HepG2 (cell line): ENCODE results near the gene HACD1. TPM values are rescaled to one million over a fixed set of nuclear protein-coding genes. Genes with fewer than 3 reads are reported as not detected.
A peak's percentile ranks its signal among the peaks of the same experiment; 100 is the strongest.

Source experiments
- ATAC-seq: fragments of 200-7000 bp; cut with Tn5 transposase; 3 replicates; pipeline ENCODE4 v1.9.1; 2020; ENCODE audit warnings: mild to moderate bottlenecking, moderate library complexity
- BruUV-seq: library from RNA; stranded (reverse); fragments of 400-500 nt; replicated peaks from 2 replicates; lab custom pipeline; 2021; lab: Mats Ljungman, UMichigan
- CTCF ChIA-PET: fragments of 300-600 bp; formaldehyde crosslinking; extraction: SDS; loops from one replicate; lab custom pipeline; 2021; ENCODE audit warnings: low total read pairs, inconsistent platforms, low intra/inter-chr PET ratio; lab: Yijun Ruan, JAX
- POLR2A ChIA-PET: fragments of 350-600 bp; sonication (Branson Sonifier 250); formaldehyde crosslinking; loops from one replicate; lab custom pipeline; 2020; ENCODE audit warnings: antibody characterized with exemption, inconsistent platforms; lab: Yijun Ruan, JAX
- DNase-seq: peaks from one replicate; pipeline ENCODE4 v3.0.0-alpha.2; 2015; ENCODE audit warnings: low spot score
- FAIRE-seq: peaks from 3 replicates; lab custom pipeline; 2011; peaks lifted over from hg19 to GRCh38; lab: Jason Lieb, UNC
- H2AFZ ChIP-seq: one replicate; pipeline ENCODE4 v1.6.1; 2011; ENCODE audit warnings: low read length, inconsistent platforms
- H3K27ac ChIP-seq: fragments of 300-600 bp; 3 replicates; pipeline ENCODE4 v1.8.0; 2011; ENCODE audit warnings: mixed run types, mild to moderate bottlenecking, mixed read lengths, low read length, inconsistent platforms; ENCODE audit not compliant: insufficient read depth; ENCODE audit errors: extremely low read length
- H3K27me3 ChIP-seq, 2 experiments: fragments of 200-600 bp in 1 of 2; 2 replicates in 1 of 2; 3 replicates in 1 of 2; pipeline versions ENCODE4 v1.6.0 to v1.8.0; 2011; ENCODE audit warnings: low read length in 2 of 2, mild to moderate bottlenecking in 2 of 2, moderate library complexity in 2 of 2, inconsistent platforms in 1 of 2; ENCODE audit not compliant: insufficient read depth in 2 of 2, control insufficient read depth in 1 of 2
- H3K36me3 ChIP-seq, 2 experiments: fragments of 200-600 bp in 1 of 2; replicated peaks in 1 of 2; 2 replicates in 1 of 2; 3 replicates in 1 of 2; pipeline versions ENCODE4 v1.5.1 to v1.8.0; 2011; ENCODE audit warnings: low read length in 2 of 2, inconsistent platforms in 1 of 2; ENCODE audit not compliant: insufficient read depth in 2 of 2, control insufficient read depth in 1 of 2
- H3K4me1 ChIP-seq: 2 replicates; pipeline ENCODE4 v1.5.1; 2012; ENCODE audit warnings: low read length, inconsistent platforms; ENCODE audit not compliant: insufficient read depth
- H3K4me2 ChIP-seq: 2 replicates; pipeline ENCODE4 v1.6.0; 2011; ENCODE audit warnings: low read depth, low read length, inconsistent platforms
- H3K4me3 ChIP-seq, 3 experiments: fragments of 200-600 bp in 1 of 3; sonication (generic), shearing (Covaris generic) in 1 of 3; replicated peaks in 1 of 3; 2 replicates each; pipeline ENCODE4 v1.5.1; 2011 to 2016; ENCODE audit warnings: low read length in 3 of 3, inconsistent platforms in 2 of 3, low read depth in 2 of 3, mild to moderate bottlenecking in 2 of 3, control low read depth in 1 of 3, mixed read lengths in 1 of 3; ENCODE audit not compliant: insufficient read depth in 1 of 3
- H3K79me2 ChIP-seq: one replicate; pipeline ENCODE4 v1.6.1; 2011; ENCODE audit warnings: low read length, inconsistent platforms; ENCODE audit not compliant: insufficient read depth
- H3K9ac ChIP-seq: 2 replicates; pipeline ENCODE4 v1.6.0; 2011; ENCODE audit warnings: mild to moderate bottlenecking, low read depth, low read length, inconsistent platforms; ENCODE audit not compliant: insufficient read depth
- H3K9me3 ChIP-seq: 2 replicates; pipeline ENCODE4 v1.5.1; 2012; ENCODE audit warnings: mild to moderate bottlenecking, low read length
- H4K20me1 ChIP-seq: 2 replicates; pipeline ENCODE4 v1.6.0; 2011; ENCODE audit warnings: inconsistent platforms, mild to moderate bottlenecking, low read length, moderate library complexity; ENCODE audit not compliant: insufficient read depth
- ATRX ChIP-seq: sonication (generic); formaldehyde crosslinking; IDR thresholded peaks from 2 replicates; pipeline ENCODE4 v1.4.0; 2020; ENCODE audit warnings: missing genetic modification reagents, borderline replicate concordance
- CBX1 ChIP-seq: IDR thresholded peaks from one replicate; pipeline ENCODE4 v1.6.1; 2016; ENCODE audit warnings: antibody characterized with exemption, low read depth
- CHD2 ChIP-seq: IDR thresholded peaks from 2 replicates; pipeline ENCODE4 v1.6.1; 2011; ENCODE audit warnings: low read depth, low read length, improper control_type of control experiment
- GATAD2A ChIP-seq: IDR thresholded peaks from 2 replicates; pipeline ENCODE4 v1.6.1; 2016
- MAF1 ChIP-seq: sonication (generic); formaldehyde crosslinking; IDR thresholded peaks from 2 replicates; pipeline ENCODE4 v1.5.0; 2020; ENCODE audit warnings: missing genetic modification reagents, borderline replicate concordance
- NKX3-1 ChIP-seq: sonication (generic); formaldehyde crosslinking; IDR thresholded peaks from 2 replicates; pipeline ENCODE4 v1.5.0; 2020; ENCODE audit warnings: missing genetic modification reagents
- NR2F2 ChIP-seq: IDR thresholded peaks from 2 replicates; pipeline ENCODE4 v1.6.1; 2012; ENCODE audit warnings: low read depth, inconsistent platforms, borderline replicate concordance
- TEAD3 ChIP-seq: optimal IDR thresholded peaks from 2 replicates; pipeline ENCODE3; 2016; ENCODE audit warnings: borderline replicate concordance
- YEATS4 ChIP-seq: sonication (generic); formaldehyde crosslinking; IDR thresholded peaks from 2 replicates; pipeline ENCODE4 v1.4.0; 2020; ENCODE audit warnings: missing genetic modification reagents, borderline replicate concordance
- ZNF564 ChIP-seq: sonication (generic); formaldehyde crosslinking; IDR thresholded peaks from 2 replicates; pipeline ENCODE4 v1.8.1; 2023; ENCODE audit warnings: mild to moderate bottlenecking, missing genetic modification reagents
- ZNF670 ChIP-seq: sonication (generic); formaldehyde crosslinking; IDR thresholded peaks from 2 replicates; pipeline ENCODE4 v1.8.0; 2022; ENCODE audit warnings: mild to moderate bottlenecking, missing genetic modification reagents, borderline replicate concordance
- ZNF674 ChIP-seq: sonication (generic); formaldehyde crosslinking; IDR thresholded peaks from 2 replicates; pipeline ENCODE4 v1.5.0; 2020; ENCODE audit warnings: low read depth, mild to moderate bottlenecking, missing genetic modification reagents
- WGBS: methylation state at CpG from one replicate; pipeline ENCODE4 v1.1.6; 2017; ENCODE audit warnings: low lambda C conversion rate; 5-methylcytosine and 5-hydroxymethylcytosine counted together
- in situ Hi-C: cut with HindIII; loops from 2 replicates; pipeline ENCODE4 v1.10.0; 2017; ENCODE audit warnings: low pct_unique_long_range_greater_than_20kb; ENCODE audit not compliant: extremely low pct_ligation_motif_present
- intact Hi-C: fragments of 100-400 bp; cut with micrococcal nuclease; formaldehyde crosslinking; loops from one replicate; pipeline ENCODE4 v1.10.0; 2022; ENCODE audit not compliant: unreplicated experiment
- polyA plus RNA-seq, 8 experiments: library from polyadenylated mRNA; depleted of rRNA in 3 of 8; stranded (reverse) in 7 of 8; unstranded in 1 of 8; fragments of >200 nt; fragmentation: Illumina TruSeq in 4 of 8; extraction: Trizol in 4 of 8; gene quantifications; 2 replicates each; pipeline versions ENCODE4 v1.2.1 to v1.2.3, GENCODE V29; 2011 to 2016; ENCODE audit warnings: low read depth in 4 of 8, missing spikeins in 1 of 8, mixed read lengths in 1 of 8; ENCODE audit not compliant: insufficient read depth in 1 of 8
- total RNA-seq, 5 experiments: library from RNA; depleted of rRNA; stranded (reverse); fragments of >200 nt; fragmentation: Illumina TruSeq; extraction: Trizol; gene quantifications; 2 replicates each; pipeline ENCODE4 v1.2.3, GENCODE V29; 2016; ENCODE audit warnings: low read depth in 1 of 5
- TF ChIP-seq, protein P1 (sequence below): sonication (generic); formaldehyde crosslinking; IDR thresholded peaks from 2 replicates; pipeline ENCODE4 v1.5.1; 2020; ENCODE audit warnings: mild to moderate bottlenecking, missing genetic modification reagents, borderline replicate concordance
- TF ChIP-seq, protein P2 (sequence below): sonication (generic); formaldehyde crosslinking; IDR thresholded peaks from 2 replicates; pipeline ENCODE4 v1.4.0; 2020; ENCODE audit warnings: low read depth, mild to moderate bottlenecking, missing genetic modification reagents
- TF ChIP-seq, protein P3 (sequence below): sonication (generic); formaldehyde crosslinking; IDR thresholded peaks from 2 replicates; pipeline ENCODE4 v1.4.0; 2020; ENCODE audit warnings: mild to moderate bottlenecking, missing genetic modification reagents

HACD1 gene
- total and polyA plus RNA-seq, 2 of the 13 experiments (the other 11 are each of a cell fraction or from before 2014, with no cell fraction given), result 43.4 to 47.6 TPM

DNA sequence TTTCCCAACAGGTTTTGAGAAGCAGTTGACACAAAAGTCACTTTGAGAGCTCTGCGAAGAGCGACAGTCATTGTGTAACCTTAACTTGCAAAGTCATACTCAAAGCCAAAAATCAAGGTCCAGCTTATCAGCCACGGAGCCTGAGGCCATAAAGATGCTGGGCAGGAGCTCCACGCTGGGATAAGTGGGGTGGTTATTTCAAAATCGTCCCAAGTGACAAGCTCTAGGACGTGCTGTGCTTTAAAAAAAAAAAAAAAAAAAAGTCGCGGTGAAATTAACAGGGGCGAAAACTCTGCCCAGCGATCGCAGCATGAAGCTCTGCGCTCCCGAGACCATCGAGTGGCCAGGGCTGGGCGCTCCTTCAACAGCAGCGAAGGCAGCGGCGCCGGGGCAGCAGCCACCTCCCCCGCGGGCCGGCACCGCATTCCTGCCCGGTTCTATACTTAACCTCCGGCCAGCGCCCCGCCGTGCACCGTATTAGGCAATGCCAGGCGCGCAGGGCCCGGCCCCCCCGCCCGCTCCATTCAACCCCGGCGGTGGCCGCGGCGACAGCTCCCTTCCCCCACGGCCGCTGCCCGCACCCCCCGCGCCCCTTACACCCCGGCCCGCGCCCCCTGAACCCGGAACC is 657 bp downstream of the HACD1 start:
- H3K4me1 ChIP-seq, result peaks cover 11% of the 10 kb centered on the region; the same call in 1 of the 2 replicates
- ATAC-seq (peak; percentile 85), DNase-seq (peak; percentile 64), FAIRE-seq (peak; percentile 30)
- H4K20me1 ChIP-seq, result no peaks in the 10 kb centered on the region
- peak overlapping the region; percentile 100 for H3K4me2 ChIP-seq
- ChIA-PET POLR2A (interaction anchor here (1.1 to 3.8 kb wide), 6 partner anchors 10 to 117 kb away, joined by 3 to 71 read pairs (median 10); partner anchors contain the start of gene STAM), CTCF (no interaction called here)
- H2AFZ ChIP-seq, result peak overlapping the region; percentile 54
- peak overlapping the region; percentile 69 to 84 (median 79) for H3K4me3 ChIP-seq
- peak overlapping the region; percentile 97 for H3K27ac ChIP-seq
- 0 out of 5 replicates have a peak, but pooled peaks cover 0 to 3% of the 10 kb centered on the region in 2 experiments for H3K36me3 ChIP-seq
- H3K9me3 ChIP-seq, result no peaks in the 10 kb centered on the region
- H3K9ac ChIP-seq, result peak overlapping the region; percentile 91
- H3K27me3 ChIP-seq, result peaks cover 0 to 3% of the 10 kb centered on the region in 2 experiments; a peak in 1 of 5 replicates
- in situ Hi-C loops (loop anchor here (25.0 kb wide), 1 partner anchor 496 kb away; no protein-coding TSS in a partner anchor), intact Hi-C loops (loop anchor here (2.0 kb wide), 2 partner anchors 26 to 56 kb away; no protein-coding TSS in a partner anchor)
- no peaks in the 10 kb centered on the region for H3K79me2 ChIP-seq
- WGBS, result 2% methylated on average over 17 of the region's 48 CpGs
- no TSS peak for BruUV-seq
- TF ChIP-seq, protein P1, sequence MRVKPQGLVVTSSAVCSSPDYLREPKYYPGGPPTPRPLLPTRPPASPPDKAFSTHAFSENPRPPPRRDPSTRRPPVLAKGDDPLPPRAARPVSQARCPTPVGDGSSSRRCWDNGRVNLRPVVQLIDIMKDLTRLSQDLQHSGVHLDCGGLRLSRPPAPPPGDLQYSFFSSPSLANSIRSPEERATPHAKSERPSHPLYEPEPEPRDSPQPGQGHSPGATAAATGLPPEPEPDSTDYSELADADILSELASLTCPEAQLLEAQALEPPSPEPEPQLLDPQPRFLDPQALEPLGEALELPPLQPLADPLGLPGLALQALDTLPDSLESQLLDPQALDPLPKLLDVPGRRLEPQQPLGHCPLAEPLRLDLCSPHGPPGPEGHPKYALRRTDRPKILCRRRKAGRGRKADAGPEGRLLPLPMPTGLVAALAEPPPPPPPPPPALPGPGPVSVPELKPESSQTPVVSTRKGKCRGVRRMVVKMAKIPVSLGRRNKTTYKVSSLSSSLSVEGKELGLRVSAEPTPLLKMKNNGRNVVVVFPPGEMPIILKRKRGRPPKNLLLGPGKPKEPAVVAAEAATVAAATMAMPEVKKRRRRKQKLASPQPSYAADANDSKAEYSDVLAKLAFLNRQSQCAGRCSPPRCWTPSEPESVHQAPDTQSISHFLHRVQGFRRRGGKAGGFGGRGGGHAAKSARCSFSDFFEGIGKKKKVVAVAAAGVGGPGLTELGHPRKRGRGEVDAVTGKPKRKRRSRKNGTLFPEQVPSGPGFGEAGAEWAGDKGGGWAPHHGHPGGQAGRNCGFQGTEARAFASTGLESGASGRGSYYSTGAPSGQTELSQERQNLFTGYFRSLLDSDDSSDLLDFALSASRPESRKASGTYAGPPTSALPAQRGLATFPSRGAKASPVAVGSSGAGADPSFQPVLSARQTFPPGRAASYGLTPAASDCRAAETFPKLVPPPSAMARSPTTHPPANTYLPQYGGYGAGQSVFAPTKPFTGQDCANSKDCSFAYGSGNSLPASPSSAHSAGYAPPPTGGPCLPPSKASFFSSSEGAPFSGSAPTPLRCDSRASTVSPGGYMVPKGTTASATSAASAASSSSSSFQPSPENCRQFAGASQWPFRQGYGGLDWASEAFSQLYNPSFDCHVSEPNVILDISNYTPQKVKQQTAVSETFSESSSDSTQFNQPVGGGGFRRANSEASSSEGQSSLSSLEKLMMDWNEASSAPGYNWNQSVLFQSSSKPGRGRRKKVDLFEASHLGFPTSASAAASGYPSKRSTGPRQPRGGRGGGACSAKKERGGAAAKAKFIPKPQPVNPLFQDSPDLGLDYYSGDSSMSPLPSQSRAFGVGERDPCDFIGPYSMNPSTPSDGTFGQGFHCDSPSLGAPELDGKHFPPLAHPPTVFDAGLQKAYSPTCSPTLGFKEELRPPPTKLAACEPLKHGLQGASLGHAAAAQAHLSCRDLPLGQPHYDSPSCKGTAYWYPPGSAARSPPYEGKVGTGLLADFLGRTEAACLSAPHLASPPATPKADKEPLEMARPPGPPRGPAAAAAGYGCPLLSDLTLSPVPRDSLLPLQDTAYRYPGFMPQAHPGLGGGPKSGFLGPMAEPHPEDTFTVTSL (CRISPR knock-in tag), result no peak
- TF ChIP-seq GATAD2A (CRISPR knock-in tag), result no peak
- no peak for TF ChIP-seq CBX1
- no peak for TF ChIP-seq CHD2
- no peak for TF ChIP-seq NR2F2
- no peak for TF ChIP-seq ZNF670
- peak; percentile 54 for TF ChIP-seq TEAD3 (CRISPR knock-in tag)
- no peak for TF ChIP-seq ZNF674 (CRISPR knock-in tag)
- TF ChIP-seq MAF1 (CRISPR knock-in tag), result 0 out of 2 replicates have a peak, but pooled peaks have one; percentile 7
- no peak; the same call in 1 of the 2 replicates for TF ChIP-seq NKX3-1
- no peak for TF ChIP-seq YEATS4
- TF ChIP-seq, protein P2, sequence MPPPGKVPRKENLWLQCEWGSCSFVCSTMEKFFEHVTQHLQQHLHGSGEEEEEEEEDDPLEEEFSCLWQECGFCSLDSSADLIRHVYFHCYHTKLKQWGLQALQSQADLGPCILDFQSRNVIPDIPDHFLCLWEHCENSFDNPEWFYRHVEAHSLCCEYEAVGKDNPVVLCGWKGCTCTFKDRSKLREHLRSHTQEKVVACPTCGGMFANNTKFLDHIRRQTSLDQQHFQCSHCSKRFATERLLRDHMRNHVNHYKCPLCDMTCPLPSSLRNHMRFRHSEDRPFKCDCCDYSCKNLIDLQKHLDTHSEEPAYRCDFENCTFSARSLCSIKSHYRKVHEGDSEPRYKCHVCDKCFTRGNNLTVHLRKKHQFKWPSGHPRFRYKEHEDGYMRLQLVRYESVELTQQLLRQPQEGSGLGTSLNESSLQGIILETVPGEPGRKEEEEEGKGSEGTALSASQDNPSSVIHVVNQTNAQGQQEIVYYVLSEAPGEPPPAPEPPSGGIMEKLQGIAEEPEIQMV (CRISPR knock-in tag), result no peak
- no peak for TF ChIP-seq ATRX (CRISPR knock-in tag)
- TF ChIP-seq, protein P3, sequence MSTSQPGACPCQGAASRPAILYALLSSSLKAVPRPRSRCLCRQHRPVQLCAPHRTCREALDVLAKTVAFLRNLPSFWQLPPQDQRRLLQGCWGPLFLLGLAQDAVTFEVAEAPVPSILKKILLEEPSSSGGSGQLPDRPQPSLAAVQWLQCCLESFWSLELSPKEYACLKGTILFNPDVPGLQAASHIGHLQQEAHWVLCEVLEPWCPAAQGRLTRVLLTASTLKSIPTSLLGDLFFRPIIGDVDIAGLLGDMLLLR (CRISPR knock-in tag), result no peak
- TF ChIP-seq ZNF564 (CRISPR knock-in tag), result peak; percentile 21; the same call in 1 of the 2 replicates
